ENCODE results near the gene LHFPL6.

Gene LHFPL6

DNA sequence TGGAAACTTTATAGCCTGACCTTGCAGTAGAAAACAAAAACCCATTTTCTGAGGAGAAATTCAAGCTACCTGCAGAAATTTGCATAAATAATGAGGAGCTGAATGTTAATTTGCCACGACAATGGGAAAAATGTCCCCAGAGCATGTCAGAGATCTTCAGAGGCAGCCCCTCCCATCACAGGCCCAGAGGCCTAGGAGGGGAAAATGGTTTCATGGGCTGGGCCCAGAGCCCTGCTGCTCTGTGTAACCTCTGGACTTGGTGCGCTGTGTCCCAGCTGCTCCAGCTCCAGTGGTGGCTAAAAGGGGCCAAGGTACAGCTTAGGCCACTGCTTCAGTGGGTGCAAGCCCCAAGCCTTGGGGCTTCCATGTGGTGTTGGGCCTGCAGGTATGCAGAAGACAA lies 306.8 kb downstream of the LHFPL6 start:
- no peak for DNase-seq
